Measurements from ENCODE around the gene NKTR. TPM values are rescaled to one million over a fixed set of nuclear protein-coding genes. Genes with fewer than 3 reads are reported as not detected.

The NKTR gene
- polyA plus RNA-seq, 1 of the 3 experiments (the other 2 are of a cell fraction), result 19.2 TPM

- peaks cover 18 to 41% of the 10 kb centered on the region in 2 experiments for H3K4me1 ChIP-seq (ENCODE audit: control insufficient read depth in 1 of 2, insufficient read depth in 2 of 2, low read depth in 1 of 2, low read length in 1 of 2)
- peak; percentile 30 for DNase-seq
- 91% methylated on average over 6 of the region's 6 CpGs for WGBS (ENCODE audit: low lambda C conversion rate)
- H3K9me3 ChIP-seq, result no peaks in the 10 kb centered on the region
- H3K9me2 ChIP-seq, result no peaks in the 10 kb centered on the region
- H3K4me2 ChIP-seq, result peak overlapping the region; percentile 99
- POLR2A ChIA-PET, result no interaction called here
- no peak overlapping the region for H2AFZ ChIP-seq (ENCODE audit: low read depth)
- TF ChIP-seq FOSL2 (IDR thresholded peaks at IDR 0.05; ENCODE audit: borderline replicate concordance, low read depth) (peak; percentile 67; the same call in 1 of the 2 replicates), PBX3 (IDR thresholded peaks at IDR 0.05) (peak; percentile 78), SMC3 (IDR thresholded peaks at IDR 0.05; ENCODE audit: low read depth, low read length) (no peak), JUND (IDR thresholded peaks at IDR 0.05) (peak; percentile 30; the same call in 1 of the 2 replicates)
- H3K4me3 ChIP-seq (ENCODE audit: low read depth in 2 of 2, low read length in 1 of 2), result no peak overlapping the region
- H3K36me3 ChIP-seq (replicated peaks in 1 of 2; ENCODE audit: control insufficient read depth in 1 of 2, insufficient read depth in 2 of 2, low read length in 1 of 2), result peaks cover 0 to 16% of the 10 kb centered on the region in 2 experiments
- CTCF ChIA-PET, result interaction anchor here (0.8 kb wide), 1 partner anchor 88 kb away, joined by 3 read pairs; no protein-coding TSS in a partner anchor
- H3K27me3 ChIP-seq (ENCODE audit: insufficient read depth), result no peaks in the 10 kb centered on the region
- H3K9ac ChIP-seq, result no peak overlapping the region
- peaks cover 8% of the 10 kb centered on the region; the same call in 1 of the 2 replicates for H4K20me1 ChIP-seq (ENCODE audit: insufficient read depth)
- H3K79me2 ChIP-seq (ENCODE audit: insufficient read depth), result peaks cover 38% of the 10 kb centered on the region; the same call in 1 of the 2 replicates
- peaks cover 15% of the 10 kb centered on the region for H3F3A ChIP-seq (replicated peaks; ENCODE audit: insufficient read depth)
- no peak overlapping the region for H3K27ac ChIP-seq (ENCODE audit: low read depth in 2 of 2, low read length in 1 of 2)
Measured at GRCh38 chr3:42655980-42656679, 55.6 kb downstream of the NKTR start.

- TF ChIP-seq RXRA (IDR thresholded peaks at IDR 0.05; ENCODE audit: borderline replicate concordance, low read depth), result no peak
- H3K4me3 ChIP-seq (ENCODE audit: low read depth in 2 of 2, low read length in 1 of 2), result no peak overlapping the region
- H3K9me3 ChIP-seq, result no peaks in the 10 kb centered on the region
- no peak overlapping the region for H3K9ac ChIP-seq
- H3K27me3 ChIP-seq (ENCODE audit: insufficient read depth), result no peaks in the 10 kb centered on the region
- H3F3A ChIP-seq (replicated peaks; ENCODE audit: insufficient read depth), result peaks cover 7% of the 10 kb centered on the region
- 100% methylated on average over 3 of the region's 9 CpGs for WGBS (ENCODE audit: low lambda C conversion rate)
- H3K9me2 ChIP-seq, result no peaks in the 10 kb centered on the region
- no peak overlapping the region for H2AFZ ChIP-seq (ENCODE audit: low read depth)
- peaks cover 0 to 24% of the 10 kb centered on the region in 2 experiments for H3K36me3 ChIP-seq (replicated peaks in 1 of 2; ENCODE audit: control insufficient read depth in 1 of 2, insufficient read depth in 2 of 2, low read length in 1 of 2)
- no peak overlapping the region for H3K4me2 ChIP-seq
- H3K79me2 ChIP-seq (ENCODE audit: insufficient read depth), result peaks cover 38% of the 10 kb centered on the region; the same call in 1 of the 2 replicates
- ChIA-PET POLR2A (no interaction called here), CTCF (interaction anchor here (0.8 to 1.1 kb wide), 2 partner anchors 43 to 87 kb away, joined by 3 to 4 read pairs; no protein-coding TSS in a partner anchor)
- H3K4me1 ChIP-seq (ENCODE audit: control insufficient read depth in 1 of 2, insufficient read depth in 2 of 2, low read depth in 1 of 2, low read length in 1 of 2), result peaks cover 10 to 33% of the 10 kb centered on the region in 2 experiments
- peak; percentile 15 for DNase-seq
- H4K20me1 ChIP-seq (ENCODE audit: insufficient read depth), result peaks cover 8% of the 10 kb centered on the region; the same call in 1 of the 2 replicates
- no peak overlapping the region for H3K27ac ChIP-seq (ENCODE audit: low read depth in 2 of 2, low read length in 1 of 2)
Measured at GRCh38 chr3:42656680-42657610, 56.5 kb downstream of the NKTR start.

GRCh38 chr3:42657675-42658074 is 57.2 kb downstream of the NKTR start:
- H3K9me2 ChIP-seq, result no peaks in the 10 kb centered on the region
- no peak overlapping the region for H3K9ac ChIP-seq
- DNase-seq, result no peak
- peaks cover 0 to 24% of the 10 kb centered on the region in 2 experiments for H3K36me3 ChIP-seq (replicated peaks in 1 of 2; ENCODE audit: control insufficient read depth in 1 of 2, insufficient read depth in 2 of 2, low read length in 1 of 2)
- no peak overlapping the region for H2AFZ ChIP-seq (ENCODE audit: low read depth)
- H3F3A ChIP-seq (replicated peaks; ENCODE audit: insufficient read depth), result no peaks in the 10 kb centered on the region
- H3K9me3 ChIP-seq, result no peaks in the 10 kb centered on the region
- no peaks in the 10 kb centered on the region for H3K27me3 ChIP-seq (ENCODE audit: insufficient read depth)
- H3K79me2 ChIP-seq (ENCODE audit: insufficient read depth), result peaks cover 38% of the 10 kb centered on the region; the same call in 1 of the 2 replicates
- ChIA-PET CTCF (interaction anchor here (1.1 kb wide), 1 partner anchor 44 kb away, joined by 4 read pairs; no protein-coding TSS in a partner anchor), POLR2A (no interaction called here)
- peaks cover 8% of the 10 kb centered on the region; the same call in 1 of the 2 replicates for H4K20me1 ChIP-seq (ENCODE audit: insufficient read depth)
- H3K27ac ChIP-seq (ENCODE audit: low read depth in 2 of 2, low read length in 1 of 2), result no peak overlapping the region
- H3K4me3 ChIP-seq (ENCODE audit: low read depth in 2 of 2, low read length in 1 of 2), result no peak overlapping the region
- WGBS (ENCODE audit: low lambda C conversion rate), result no CpG with 5 or more reads among the region's 4 CpGs
- peaks cover 4 to 26% of the 10 kb centered on the region in 2 experiments; a peak in 2 of 4 replicates for H3K4me1 ChIP-seq (ENCODE audit: control insufficient read depth in 1 of 2, insufficient read depth in 2 of 2, low read depth in 1 of 2, low read length in 1 of 2)
- no peak overlapping the region for H3K4me2 ChIP-seq
- TF ChIP-seq EP300 (IDR thresholded peaks at IDR 0.05; ENCODE audit: borderline replicate concordance in 1 of 2, low read depth in 1 of 2, low read length in 1 of 2) (no peak), MXI1 (IDR thresholded peaks at IDR 0.05; ENCODE audit: low read depth, low read length) (no peak), USF1 (IDR thresholded peaks at IDR 0.05; ENCODE audit: borderline replicate concordance, low read depth) (no peak), CTCF (IDR thresholded peaks at IDR 0.05) (no peak), EZH2phosphoT487 (IDR thresholded peaks at IDR 0.05; ENCODE audit: borderline replicate concordance, low read depth) (no peak), IRF3 (IDR thresholded peaks at IDR 0.05; ENCODE audit: low read depth, low read length) (no peak), SIN3A (IDR thresholded peaks at IDR 0.05; ENCODE audit: borderline replicate concordance, low read depth, low read length) (no peak), ELF1 (IDR thresholded peaks at IDR 0.05) (no peak), JUND (IDR thresholded peaks at IDR 0.05) (no peak)
